HG03064 (cell line): ENCODE data around the gene STARD9.
"Not testable (repeated sequence)": the region's sequence is repeated elsewhere in the genome, so short reads cannot be mapped to it uniquely, and the experiment has no call there.

Source experiments
- ATAC-seq: cut with Tn5 transposase; IDR thresholded peaks from one replicate; pipeline ENCODE4 v1.9.1; 2021; ENCODE audit warnings: low read depth; ENCODE audit not compliant: unreplicated experiment

STARD9 gene

DNA sequence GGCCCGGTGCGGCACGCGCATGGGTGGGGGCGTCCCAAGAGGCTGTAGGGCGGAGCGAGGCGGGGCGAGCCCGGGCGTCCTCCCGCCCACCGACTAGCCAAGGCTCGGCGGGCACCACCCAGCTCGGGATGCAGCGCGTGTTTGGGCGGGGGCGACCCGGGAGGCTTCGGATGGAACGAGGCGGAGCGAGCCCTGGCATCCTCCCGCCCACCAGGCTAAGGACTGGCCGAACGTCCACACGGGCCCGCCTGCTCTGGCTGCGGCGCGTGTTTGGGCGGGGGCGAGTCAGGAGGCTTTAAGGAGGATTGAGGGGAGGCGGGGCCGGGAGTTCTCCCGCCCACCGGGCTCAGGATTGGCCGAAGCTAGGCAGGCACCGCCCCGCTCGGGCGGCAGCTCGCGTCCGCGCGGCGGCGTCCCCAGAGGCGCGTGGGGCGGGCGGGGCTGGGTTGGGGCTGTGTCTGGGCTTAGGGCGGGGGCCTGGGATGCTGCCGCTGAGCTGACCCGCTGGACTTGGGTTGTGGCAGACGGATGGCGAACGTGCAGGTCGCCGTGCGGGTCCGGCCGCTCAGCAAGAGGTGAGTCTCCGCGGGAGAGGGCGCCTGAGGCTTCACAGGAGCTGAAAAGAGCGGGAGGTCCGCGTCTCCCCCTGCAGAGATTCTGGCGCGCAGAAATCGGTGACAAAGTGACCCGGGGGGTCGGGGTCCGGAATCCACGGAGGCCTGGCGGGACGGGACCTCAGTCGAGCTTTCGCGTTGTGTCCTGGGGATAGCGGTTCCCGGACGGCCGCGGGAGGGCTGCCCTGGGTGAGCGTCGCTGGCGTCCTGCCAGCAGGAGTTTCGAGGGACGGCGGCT, at the start of gene STARD9:
STARD9 (plus strand) TSS at position 419 of the 852 bp plus-strand sequence; CDS start at position 529, 110 bp downstream.
- ATAC-seq, result peak; percentile 86

DNA sequence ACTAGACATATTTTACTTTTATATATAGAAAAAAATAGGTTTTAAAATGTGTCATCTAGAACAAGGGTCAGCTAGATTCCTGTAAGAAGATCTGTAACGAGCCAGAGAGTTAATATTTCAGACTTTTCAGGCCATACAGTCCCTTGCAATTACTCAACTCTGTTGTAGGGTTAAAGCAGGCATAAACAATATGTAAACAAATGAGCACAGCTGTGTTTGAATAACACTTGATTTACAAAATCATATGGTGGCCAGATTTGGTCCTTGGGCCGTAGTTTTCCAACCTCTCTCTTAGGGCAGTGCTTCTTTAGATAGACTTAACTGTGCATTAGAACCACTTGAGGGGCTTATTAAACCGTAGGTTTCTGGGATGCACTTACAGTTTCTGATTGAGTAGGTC, 46.4 kb upstream of the STARD9 start:
- ATAC-seq, result no peak

DNA sequence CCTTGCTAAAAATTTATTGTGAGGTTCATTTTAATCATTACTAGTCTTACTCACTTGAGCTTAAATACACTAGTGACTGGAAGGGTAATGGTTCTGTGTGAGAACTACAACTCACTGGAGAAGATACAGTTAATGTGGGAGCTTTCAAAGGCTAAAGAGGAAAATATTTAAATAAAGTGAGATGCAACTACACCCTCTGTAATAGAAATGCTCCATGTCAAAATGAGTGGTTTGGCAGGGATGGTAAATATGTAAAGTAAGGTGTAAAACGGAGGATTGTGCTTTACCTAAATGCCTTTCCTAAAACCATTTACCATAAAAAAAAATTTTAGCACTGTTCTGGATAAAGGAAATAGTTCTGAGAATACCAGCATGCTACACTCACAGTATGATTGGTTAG, 42.2 kb upstream of the STARD9 start:
- no peak for ATAC-seq

DNA sequence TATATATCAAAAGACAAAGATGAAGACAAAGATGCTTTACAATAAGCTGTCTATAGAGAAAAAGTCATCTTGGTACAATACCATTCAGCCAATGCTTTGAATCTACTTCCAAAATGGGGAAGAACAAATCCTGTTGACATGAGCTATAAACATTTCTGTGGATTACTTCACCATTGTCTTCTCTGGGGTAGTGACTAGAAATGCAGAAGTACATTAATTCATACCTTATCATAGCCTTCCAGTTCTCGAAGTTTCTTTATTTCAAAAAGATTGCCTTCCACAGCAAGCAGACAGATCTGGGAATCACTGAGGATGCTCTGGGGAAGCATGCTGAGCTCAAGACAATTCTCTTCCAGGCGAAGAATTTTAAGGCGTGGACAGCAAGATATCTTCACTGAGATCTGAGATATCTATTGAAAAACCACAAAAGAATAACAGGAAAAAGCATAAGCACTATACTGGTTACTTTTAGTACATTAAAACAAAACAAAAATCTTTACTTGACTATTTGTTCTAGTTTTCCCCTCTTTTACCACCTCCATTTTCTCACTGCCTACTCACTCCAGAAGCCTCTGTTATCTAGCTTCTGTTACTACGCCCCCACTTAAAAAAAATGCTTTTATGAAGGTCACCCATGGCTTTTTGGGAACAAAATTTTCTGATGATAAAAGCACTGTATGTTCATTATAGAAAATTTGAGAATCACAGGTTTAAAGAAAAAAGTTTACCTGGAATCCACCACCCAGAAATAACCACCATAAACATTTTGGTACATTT, 30.4 kb upstream of the STARD9 start:
- no peak for ATAC-seq

DNA sequence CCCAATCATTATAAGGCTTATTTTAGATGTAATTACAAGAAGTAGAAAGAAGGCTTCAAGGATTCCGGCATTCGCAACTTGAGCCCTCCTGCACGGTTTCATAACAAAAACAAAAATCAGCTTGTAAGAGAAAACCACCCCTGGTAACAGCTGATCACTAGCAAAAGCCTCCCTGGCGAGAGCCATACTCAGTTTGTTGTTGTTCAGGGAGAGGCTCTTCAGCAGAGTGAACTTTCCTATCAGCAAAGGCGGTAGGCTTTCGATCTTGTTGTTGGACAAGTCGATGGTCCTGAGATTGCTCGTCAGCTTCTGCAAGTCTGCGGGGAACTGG, 27.5 kb upstream of the STARD9 start:
- ATAC-seq, result no peak

DNA sequence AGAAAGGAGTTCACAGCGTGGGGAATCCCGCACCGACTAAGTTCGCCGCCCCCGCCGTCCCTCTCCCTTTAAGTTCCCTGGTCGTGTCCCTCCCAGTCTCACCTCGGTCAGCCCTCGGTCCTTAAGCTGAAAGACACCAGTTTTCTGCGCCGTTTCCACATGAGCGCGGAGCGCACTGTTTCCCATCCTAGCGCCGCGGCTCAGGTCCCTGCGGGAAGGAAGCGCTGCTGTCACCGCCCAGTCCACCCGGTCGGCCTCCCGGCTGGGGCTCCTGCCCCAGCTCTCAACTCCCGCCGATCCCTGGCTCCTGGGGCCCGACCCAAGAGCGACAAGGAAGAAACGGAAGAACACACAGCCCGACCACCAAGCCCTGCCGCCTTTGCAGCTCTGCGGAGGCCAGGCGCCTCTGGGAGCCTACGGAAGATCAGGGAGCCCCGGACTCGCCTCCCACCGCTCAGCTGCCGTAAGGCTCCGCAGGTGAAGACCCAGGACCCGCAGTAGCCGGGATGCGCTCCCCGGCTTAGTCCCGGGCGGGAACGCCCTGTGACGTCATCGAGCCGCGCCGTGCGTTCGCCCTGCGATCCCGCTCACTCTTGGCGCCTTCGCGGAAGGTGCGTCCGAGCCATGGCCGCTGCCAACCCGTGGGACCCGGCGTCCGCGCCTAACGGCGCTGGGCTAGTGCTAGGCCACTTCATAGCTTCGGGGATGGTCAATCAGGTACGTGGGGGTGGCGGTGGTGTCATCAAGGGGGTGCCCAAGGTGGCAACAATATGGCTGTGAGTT, 27.0 kb upstream of the STARD9 start, which contains the start of the genes HAUS2 and LRRC57:
HAUS2 (plus strand) TSS at position 590 of the 783 bp plus-strand sequence; CDS start at position 625, 35 bp downstream.
LRRC57 (minus strand) TSS at position 545 of the 783 bp plus-strand sequence; CDS start at position 186, 359 bp downstream.
- peak; percentile 76 for ATAC-seq

DNA sequence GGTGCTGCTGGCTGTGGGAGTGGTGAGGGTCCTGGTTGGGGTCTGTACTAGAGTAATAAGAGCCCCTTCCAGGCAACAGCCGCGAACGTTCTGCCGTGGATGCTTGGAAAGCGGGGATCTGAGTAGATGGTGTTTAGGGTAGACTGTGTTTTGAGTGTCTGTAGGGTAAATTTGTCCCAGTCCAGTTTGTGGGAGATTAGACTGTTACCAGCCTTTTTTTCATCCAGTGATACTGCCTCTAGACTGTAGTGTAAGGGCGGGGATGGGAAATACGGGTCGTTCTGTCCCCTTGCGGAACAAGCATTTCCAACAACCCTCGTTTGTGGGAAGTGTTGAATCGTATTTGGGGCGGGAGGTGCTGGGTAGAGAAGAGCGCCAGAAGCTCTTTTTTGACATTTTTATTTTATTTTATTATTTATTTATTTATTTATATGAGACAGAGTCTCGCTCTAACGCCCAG, 26.3 kb upstream of the STARD9 start:
- peak; percentile 35 for ATAC-seq

DNA sequence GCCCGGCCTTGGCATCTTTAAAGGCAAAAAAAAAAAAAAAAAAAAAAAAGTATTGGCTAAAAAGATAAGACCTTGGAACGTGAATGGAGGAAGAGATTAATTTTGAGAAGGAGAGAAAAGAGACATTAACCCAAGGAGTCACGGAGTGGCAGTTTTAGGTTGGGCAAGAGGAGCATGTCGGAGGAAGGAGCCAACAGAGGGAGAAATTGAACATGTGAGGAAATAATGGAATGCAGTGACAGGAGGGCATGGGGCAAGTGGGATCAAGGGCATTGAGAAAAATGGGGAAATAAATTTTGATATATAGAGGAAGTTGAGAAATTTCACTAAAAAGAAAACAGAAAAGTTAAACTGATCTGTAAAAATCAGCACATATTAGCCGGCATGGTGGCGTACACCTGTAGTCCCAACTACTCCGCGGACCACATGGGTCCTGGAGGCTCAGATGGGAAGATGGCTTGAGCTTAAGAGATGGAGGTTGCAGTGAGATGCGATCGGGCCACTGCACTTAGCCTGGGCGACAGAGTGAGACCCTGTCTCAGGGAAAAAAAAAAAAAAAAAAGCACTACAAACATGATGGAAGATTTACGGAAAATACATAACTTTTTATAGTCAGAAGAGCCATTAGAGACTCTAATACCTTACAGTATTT, 25.5 kb upstream of the STARD9 start:
- ATAC-seq, result no peak

DNA sequence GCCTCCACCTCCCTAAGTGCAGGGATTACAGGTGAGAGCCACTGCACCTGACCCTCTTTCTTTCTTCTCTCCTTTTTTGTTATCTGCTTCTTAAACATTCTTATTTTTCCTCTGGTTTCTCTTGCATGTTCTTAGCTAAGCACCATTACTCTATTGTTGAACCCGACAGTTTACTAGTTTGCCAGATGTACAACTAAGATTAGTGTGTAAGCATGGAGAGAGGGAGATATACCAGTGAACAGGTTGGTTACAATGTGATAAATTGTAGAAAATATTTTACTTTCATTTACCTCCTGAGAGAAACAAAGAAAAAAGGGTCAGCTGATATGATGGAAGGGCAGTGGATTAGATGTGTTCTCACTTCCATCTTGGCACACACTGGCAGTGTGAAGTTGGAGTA, 21.9 kb upstream of the STARD9 start:
- no peak for ATAC-seq

DNA sequence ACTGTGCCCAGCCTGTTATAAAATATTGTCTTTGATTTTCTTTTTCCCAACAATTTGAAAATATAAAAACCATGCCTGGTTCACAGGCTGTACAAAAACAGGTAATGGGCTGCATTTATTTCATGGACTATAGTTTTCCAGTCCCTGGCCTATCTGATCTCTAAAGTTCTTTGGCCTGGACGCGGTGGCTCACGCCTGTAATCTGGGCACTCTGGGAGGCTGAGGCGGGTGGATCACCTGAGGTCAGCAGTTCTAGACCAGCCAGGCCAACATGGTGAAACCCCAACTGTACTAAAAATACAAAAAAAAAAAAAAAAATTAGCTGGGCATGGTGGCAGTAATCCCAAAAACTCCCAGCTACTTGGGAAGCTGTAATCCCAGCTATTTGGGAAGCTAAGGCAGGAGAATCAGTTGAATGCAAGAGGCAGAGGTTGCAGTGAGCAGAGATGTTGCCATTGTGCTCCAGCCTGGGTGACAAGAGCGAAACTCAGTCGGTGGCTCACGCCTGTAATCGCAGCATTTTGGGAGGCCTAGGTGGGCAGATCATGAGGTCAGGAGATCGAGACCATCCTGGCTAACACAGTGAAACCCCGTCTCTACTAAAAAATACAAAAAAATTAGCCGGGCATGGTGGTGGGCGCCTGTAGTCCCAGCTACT, 18.7 kb upstream of the STARD9 start:
- not testable (repeated sequence) for ATAC-seq

DNA sequence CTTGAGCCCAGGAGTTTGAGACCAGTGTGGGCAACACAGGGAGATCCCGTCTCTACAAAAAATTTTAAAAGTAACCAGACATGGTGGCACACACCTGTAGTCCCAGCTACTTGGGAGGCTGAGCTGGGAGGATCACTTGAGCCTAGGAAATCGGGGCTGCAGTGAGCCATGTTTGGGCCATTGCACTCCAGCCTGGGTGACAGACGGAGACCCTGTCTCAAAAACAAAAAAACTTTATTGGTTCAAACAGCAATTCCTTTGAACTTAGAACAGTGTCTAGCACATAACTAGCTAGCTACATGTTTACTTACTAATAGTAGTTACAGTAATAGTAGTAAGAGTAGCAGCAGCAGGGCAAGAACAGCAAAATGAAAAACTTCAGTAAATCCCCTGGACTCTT, 16.7 kb upstream of the STARD9 start:
- ATAC-seq, result no peak

DNA sequence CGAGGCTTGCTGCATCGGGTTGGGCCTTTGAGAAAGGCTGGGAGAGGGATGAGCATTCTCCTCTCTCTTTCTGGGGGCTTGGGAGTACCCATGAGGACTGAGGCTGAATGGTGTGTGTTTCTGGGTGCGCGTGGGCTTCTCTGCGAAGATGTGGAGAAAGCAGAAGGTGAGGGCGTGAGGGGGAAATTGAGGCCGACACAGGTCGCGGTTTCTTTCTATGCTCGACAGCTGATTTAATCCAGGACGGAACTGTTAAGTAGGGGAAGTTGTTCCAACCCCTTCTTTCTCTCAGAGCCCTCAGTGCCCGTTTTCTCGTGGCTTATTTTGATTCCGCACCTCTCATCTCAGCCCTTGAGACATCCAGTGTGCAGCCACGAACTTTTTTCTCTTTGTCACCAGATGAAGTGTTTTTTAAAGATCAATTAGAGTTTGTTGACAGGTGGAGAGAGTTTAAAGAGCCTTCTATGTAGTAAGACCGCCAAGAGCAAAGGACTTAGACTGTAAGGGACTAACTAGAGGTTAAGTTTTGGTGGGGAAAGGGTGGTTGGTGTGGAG, 711 bp downstream of the STARD9 start:
- ATAC-seq, result no peak

DNA sequence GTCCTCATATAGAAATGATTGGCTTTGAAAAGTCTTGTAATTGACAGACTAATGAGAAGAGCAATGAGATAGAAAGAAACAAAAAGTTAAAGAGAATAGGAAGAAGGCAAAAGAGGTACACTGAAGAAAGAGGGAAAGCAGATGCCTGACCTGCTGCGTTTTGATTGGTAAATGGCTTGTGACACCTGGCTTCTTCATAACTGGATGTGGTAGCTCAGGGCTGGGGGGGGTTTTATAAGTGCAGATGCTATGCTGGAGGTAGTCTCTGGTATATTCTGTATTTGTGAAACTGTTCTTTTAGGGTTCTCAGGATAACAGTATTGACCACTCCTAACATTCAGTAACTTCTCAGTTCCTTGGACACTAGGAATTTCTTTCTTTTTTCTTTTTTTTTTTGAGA, 1.4 kb downstream of the STARD9 start:
- ATAC-seq, result no peak

DNA sequence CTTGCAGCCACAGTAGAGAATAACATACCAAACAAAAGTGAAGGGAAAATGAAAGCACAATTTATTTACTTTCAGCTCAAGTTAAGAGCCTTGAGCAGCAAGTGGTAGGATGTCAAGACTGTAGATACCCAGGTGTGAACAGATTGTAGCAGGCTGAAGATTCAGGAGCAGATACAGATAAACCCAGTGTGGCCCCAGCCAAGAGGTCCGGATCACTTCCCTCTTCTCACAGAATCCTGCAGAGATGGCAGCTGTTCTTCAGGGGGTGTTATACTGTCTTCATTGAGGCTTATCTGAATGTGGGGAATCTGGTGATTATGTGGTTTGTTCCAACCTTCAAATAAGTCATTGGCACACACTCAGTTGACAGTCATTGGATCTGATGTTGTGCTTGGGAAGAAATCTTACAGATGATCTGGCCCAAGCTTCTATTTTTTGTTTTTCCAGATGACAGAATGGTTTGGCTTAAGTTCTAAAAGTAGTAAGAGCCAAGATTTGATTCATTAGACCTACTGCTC, 2.2 kb downstream of the STARD9 start:
- no peak for ATAC-seq

DNA sequence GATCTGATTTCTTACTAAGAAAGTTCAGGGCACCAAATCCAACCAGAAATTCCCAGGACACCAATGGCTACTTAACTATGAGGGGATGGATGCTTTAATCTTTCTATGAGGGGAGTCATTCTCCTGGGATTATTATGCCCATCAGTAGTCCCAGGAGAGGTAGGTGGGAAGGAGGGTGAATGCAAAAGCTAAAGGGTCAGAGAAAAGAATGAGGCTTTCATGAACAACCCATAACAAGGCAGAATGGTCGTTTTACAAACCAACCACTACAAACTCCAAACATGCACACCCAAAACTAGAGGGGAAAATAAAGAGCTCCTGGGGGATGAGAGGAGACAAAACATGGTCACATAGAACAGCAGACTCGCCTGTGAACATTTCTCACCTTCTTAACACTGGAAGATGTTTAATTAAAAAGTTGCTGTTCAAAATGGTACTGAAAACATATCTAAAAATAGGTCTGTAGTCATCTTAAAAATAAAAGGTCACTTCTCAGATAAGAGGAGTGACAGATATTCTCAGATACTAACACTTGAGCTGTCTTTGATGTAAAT, 3.7 kb downstream of the STARD9 start:
- ATAC-seq, result no peak

DNA sequence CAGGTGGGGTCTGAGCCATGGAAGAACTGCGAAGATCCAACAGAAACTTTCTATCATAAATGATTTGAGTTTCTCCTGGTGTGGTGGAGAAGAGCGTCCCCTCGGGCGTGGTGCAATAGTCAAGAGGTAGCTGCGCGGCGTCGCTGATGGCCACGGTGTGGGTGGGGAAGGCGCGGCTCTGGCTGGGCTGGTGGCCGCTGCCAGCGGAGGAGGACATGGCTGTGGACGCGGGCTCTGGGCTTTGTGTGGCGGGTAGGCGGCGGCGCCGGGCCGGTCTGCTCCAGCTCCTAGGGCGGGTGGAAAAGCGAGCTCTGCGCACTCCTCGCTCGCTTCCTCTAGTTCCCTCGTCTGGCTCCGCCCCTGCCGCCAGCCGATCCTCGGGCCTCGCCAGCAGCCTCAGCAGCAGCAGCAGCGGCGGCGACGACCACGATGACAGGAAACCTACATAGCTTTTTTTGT, 5.9 kb downstream of the STARD9 start:
- ATAC-seq, result no peak

DNA sequence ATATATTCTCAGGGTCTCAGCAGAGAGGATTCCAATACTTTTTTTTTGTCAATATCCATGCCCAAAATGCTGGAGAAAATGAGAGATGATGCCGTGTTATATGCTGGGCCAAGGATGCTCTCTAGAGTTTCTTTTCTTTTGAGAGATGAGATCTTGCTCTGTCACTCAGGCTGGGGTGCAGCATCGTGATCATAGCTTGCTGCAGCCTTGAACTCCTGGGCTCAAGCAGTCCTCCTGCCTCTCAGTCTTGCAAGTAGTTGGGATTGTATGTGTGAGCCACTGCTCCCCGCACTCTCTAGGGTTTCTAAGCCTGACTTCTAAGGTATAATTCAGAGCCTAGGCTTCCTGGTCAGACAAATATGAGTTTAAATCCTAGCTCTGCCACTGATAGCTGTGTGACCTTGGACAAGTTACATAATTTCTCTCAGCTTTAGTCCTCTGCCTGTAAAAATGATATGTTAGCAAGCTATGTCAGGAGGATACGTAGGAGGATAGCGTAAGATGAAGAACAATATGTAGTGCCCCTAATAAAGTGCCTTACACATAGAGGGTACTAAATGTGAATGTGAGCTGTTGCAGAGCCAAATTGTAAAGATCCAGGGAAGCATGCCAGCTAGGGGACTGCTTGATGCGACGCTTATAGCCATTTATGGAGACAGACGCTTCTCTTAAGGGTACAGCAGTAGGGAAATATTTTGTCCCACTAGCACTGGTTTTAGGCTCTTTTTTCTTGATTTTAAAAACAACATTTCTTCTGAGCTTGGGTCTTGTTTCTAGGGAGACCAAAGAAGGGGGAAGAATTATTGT, 7.4 kb downstream of the STARD9 start:
- no peak for ATAC-seq
